Activated CD4-positive, alpha-beta T cell treated with anti-CD3 and anti-CD28 coated beads, Interleukin-2, Interleukin-4, amounts not matched to agents 100 ng/mL and 50 ng/mL, durations not matched to agents 16 hours and 8 hours (primary cell): ENCODE measurements around the gene CHST11.
"Not testable (repeated sequence)": the region's sequence is repeated elsewhere in the genome, so short reads cannot be mapped to it uniquely, and the experiment has no call there.

Experiments used
- DNase-seq: peaks from one replicate; pipeline ENCODE4 v3.0.0-alpha.2; 2020; ENCODE audit warnings: low spot score

Gene CHST11

DNA sequence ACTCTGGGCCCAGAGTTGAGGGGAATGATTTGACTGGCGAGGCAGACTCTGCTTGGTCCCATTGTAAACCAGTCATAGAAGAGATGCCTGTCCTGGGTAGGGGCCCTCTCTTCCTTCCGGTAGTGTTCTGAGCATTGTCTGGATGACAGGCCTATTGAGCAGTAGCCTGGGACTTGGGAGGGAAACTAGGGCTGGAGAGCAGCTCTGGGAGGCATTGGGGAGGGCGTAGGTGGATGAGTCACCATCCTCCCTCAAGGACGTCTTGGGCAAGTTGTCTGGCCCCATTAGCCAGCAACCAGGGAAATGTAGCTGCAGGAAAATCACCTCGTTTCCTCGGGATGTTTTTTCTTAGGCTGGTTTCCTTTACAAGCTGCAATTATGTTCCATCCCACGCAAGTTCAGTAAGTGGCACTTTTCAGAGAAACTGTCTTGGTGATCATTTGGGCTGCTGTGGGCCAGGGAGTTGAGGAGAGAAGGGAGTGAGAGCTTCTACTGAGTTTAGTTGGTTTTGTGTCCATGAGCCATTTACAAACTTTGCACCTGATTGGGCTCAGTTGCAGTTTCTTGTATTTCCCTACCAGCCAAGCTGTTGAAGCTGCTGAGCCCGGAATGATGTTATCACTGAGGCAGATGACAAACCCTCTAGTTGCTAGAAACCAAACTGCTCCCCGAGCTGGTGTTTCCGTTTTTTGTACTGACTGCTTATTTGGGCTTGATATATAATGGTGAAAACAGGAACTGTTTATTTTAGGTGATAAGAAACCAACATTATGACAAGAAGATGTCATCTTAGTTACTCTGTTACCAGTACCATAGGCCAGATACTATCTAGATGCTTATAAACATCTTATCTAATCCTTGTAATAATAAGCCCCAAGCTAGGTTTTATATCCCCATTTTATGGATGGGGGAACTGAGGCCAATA lies 147.6 kb downstream of the CHST11 start:
- peak; percentile 84 for DNase-seq

DNA sequence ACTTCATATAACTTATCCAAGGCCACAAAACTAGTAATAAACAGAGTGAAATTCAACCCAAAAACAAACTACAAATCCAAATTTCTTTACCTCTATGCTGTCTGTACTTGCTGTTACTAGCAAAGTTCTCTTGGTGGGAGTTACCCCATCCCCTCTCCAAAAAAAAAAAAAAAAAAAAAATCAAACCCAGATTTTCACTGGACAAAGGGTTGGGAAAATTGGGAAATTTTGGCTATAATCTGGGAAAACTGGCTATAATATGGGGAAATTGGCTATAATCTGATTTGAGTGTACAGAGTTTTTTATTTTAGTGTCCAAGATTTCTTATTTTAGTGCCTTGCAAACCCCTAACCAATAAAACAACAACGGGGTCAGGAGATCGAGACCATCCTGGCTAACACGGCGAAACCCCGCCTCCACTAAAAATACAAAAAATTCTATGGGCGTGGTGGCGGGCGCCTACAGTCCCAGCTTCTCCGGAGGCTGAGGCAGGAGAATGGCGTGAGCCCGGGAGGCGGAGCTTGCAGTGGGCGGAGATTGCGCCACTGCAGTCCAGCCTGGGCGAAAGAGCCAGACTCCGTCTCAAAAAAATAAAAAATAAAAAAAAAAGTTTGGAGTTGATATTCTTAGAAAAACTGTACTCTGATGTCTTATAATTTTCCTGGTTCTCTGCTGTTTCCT lies 148.4 kb downstream of the CHST11 start:
- no peak for DNase-seq

DNA sequence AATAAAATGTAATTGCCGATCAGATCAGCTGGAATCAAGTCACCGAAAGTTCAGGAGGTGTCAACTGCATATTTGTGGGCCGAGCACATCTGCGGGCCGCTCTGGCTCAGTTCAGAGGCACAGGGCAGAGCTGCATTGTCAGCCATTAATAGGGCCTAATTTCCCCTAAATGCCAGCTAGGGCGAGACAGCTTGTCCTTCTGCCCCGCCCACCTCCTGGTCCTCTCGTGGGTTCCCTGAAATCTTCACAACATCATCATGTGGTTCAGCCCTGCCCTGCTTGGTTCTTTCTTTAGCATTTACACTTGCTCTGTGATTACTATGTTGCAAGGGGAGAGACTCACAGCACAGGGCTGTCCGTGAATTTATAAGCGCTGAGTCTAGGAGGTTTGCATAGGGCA lies 148.9 kb downstream of the CHST11 start:
- DNase-seq: no peak

- DNase-seq: no peak
Observed at GRCh38 chr12:104608998-104609397, 152.2 kb downstream of the CHST11 start.

- DNase-seq: no peak
Observed at GRCh38 chr12:104609445-104609844, 152.7 kb downstream of the CHST11 start.

GRCh38 chr12:104610513-104611235 lies 153.9 kb downstream of the CHST11 start:
- no peak for DNase-seq

DNA sequence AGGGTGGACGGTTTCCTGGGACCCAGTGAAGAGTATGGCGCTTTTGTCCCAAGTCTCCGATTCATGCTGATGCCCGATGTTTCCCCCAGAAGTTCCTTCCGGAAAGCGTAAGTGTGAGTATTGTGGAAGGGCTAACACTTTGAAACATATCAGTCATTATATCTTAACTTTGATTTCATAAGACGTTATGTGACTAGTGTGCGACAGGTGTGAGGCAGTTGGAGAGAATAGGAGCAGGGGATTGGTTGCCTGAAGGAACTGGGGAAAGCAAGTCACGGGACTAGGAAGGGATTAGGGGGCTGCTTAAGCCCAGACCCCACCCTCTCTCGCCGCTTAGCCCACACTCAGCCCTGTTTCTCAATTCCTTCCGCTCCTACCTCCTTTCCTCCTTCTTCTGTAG lies 154.9 kb downstream of the CHST11 start:
- DNase-seq: no peak

DNA sequence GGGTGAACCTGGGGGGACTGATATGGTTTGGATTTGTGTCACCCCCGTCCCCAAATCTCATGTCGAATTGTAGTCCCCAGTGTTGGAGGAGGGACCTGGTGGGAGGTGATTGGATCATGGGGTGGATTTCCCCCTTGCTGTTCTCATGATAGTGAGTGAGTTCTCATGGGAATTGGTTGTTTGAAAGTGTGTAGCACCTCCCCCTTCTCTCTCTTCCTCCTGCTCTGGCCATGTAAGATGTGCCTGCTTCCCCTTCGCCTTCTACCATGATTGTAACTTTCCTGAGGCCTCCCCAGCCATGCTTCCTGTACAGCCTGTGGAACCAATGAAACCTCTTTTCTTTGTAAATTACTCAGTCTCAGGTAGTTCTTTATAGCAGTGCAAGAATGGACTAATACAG lies 156.6 kb downstream of the CHST11 start:
- DNase-seq: not testable (repeated sequence)

DNA sequence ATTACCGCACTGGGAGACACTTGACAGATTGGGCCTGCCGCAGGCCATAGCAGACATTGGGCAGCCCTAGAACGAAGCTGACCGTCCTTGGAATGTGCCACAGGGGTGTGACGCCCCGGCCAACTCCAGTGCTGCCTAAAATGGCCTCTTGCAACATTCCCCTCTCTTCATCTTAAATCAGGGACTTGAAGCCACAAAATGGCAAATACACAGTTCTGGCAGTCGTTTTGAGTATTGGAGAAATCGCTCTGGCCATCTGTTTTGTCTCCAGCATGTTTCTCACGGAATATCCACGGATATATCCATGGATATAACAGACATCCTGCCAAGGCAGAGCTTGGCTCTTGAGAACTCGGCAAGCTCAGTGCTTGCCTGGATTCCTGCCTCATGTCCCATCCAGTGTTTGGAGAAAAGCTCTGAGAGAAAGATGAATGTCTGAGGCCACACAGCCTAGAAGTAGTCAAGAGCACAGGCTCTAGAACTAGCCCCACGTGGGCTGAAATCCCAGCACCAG lies 158.4 kb downstream of the CHST11 start:
- DNase-seq: no peak

DNA sequence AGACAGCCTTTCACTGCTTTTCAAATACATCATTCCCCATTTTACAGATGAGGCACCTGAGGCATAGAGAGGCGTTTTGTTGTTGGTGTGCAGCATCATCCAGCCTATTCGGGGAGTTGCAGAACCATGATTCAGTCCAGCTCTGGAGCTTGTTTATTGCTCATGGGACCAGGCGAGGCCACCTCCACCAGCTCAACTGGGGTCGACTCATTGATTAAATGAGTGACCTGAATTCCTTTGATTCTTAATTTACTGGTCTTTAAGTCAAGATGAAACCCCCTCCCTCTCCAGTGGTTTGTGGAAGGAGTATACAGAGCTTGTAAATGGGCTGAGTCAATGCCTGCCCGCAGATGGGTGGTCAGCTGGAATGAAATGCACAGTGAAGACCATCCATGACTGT lies 161.9 kb downstream of the CHST11 start:
- no peak for DNase-seq

DNA sequence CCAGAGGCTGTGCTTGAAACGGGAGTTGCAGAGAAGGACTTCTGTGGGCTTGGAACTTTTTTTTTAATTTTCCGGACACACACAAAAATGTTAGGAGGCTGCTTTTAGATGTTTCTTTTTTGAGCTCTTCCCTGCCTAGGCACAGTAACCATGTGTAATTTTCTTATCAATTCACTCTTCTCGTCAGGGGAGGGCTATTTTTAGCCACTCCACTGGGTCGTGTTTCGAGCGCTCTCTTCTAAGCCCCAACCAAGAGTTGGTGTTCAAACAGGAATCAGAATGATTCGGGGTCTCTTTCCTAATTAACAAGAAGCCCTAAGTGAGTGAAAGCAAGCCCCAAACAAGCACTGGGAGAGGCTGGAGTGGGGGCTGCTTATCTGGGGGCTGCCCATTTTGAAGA lies 162.6 kb downstream of the CHST11 start:
- DNase-seq: no peak

GRCh38 chr12:104620837-104621531 lies 164.2 kb downstream of the CHST11 start:
- no peak for DNase-seq

DNA sequence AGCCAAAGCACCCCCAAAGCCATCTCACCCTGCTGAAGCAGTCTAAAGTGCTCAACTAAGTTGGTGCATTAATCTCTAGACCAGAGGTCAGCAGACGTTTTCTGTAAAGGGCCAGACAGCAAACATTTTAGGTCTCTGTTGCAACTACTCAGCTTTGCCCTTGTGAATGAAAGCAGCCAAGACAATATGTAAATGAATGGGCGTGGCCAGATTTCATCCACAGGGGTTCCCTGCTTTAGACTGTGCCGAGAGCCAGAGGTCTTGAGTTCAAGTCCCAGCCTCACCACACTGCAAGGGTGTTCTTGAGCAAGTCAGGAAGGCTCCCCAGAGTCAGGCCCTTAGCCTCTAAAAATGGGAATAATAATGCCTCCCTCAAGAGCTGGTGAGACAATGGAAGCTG lies 166.2 kb downstream of the CHST11 start:
- no peak for DNase-seq

DNA sequence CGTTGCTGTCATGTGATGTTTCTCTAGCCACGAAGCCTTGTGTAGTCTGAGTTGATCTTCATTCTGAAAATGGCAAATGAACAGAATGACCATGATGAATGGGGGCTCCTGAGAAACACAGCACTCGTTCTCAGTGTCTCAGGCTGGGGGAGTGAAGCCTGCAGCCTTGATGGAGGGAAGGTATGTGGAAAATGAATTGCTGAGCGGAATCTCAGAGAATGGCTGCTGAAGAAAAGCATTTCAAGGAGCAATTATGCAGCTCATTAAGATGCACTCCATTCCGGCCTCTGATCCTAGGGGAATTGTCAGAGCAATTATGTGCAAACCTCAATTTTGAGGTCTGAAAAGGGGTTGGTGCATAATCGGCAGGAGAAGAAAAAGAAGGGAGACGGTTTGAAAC lies 167.1 kb downstream of the CHST11 start:
- DNase-seq: no peak

DNA sequence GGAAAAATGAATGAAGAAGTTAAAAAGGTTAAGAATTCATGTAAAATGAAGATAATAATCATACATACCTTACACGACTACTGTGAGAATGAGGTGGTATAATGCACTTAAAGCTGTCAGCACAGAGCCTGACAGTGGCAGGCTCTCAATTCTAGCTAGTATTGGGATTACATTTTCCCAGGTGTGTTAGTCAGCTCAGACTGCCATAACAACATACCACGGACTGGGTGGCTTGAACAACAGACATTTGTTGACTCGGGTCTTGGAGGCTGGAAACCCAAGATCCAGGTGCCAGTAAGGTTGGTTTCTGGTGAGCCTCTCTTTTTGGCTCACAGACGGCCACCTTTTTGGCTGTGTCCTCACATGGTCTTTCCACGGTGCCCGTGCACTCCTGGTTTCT lies 167.8 kb downstream of the CHST11 start:
- DNase-seq: no peak

DNA sequence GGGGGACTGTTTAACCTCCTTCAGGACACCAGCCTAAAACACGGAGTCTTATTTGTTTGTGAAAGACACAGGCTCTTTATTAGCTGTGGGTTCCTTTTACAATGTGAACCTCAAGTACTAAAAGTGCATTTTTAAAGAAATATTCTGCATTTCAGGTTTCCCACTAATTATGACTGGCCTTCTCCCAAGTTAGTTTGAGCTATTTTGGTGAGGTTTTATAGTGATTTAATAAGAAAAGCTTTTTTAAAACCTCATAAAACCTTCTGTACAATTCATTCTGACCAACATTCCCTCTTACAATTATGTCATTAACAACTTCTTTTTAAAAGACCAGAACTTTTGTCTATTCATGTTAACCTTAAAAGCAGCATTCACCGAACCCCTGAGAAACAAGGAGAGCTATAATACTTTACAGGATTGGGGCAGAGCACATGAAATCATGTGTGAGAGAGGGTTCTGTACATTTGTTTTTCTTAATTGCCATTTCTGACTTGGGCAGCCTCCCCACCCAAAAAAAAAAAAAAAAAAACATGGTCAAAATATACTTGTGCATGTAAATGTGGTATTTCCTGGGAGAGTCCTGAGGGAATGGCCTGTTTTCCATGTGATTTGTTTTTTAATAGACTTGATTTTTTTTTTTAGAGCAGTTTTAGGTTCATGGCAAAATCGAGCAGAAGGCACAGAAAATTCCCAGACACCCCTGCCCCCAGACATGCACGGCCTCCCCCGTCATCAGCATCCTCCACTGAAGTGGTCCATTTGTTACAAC lies 169.5 kb downstream of the CHST11 start:
- DNase-seq: no peak

- DNase-seq: no peak
Observed at GRCh38 chr12:104627231-104627989, 170.7 kb downstream of the CHST11 start.

- no peak for DNase-seq
Observed at GRCh38 chr12:104627990-104628830, 171.5 kb downstream of the CHST11 start.

GRCh38 chr12:104628831-104629135 lies 172.0 kb downstream of the CHST11 start:
- no peak for DNase-seq

GRCh38 chr12:104630230-104630670 lies 173.5 kb downstream of the CHST11 start:
- no peak for DNase-seq
